ENCODE results near the gene ZNF618. TPM values are rescaled to one million over a fixed set of nuclear protein-coding genes. Genes with fewer than 3 reads are reported as not detected.
A peak's percentile ranks its signal among the peaks of the same experiment; 100 is the strongest.

Gene ZNF618
- total RNA-seq, 1 donor, result 13.6 TPM

- no peak overlapping the region for H3K4me3 ChIP-seq (ENCODE audit: low read depth, low read length)
- no peak for DNase-seq (ENCODE audit: low read depth)
- no peak for TF ChIP-seq CTCF (IDR thresholded peaks at IDR 0.05; ENCODE audit: insufficient read depth, low read length)
These were observed 113.8 kb downstream of the ZNF618 start for GRCh38 chr9:113989714-113990569.

- DNase-seq (ENCODE audit: low read depth), result no peak
- no peak overlapping the region for H3K4me3 ChIP-seq (ENCODE audit: low read depth, low read length)
- TF ChIP-seq CTCF (IDR thresholded peaks at IDR 0.05; ENCODE audit: insufficient read depth, low read length), result no peak
These were observed 114.4 kb downstream of the ZNF618 start for GRCh38 chr9:113990570-113990907.

GRCh38 chr9:113990975-113991471, 114.9 kb downstream of the ZNF618 start:
- DNase-seq (ENCODE audit: low read depth), result peak; percentile 64
- TF ChIP-seq CTCF (IDR thresholded peaks at IDR 0.05; ENCODE audit: insufficient read depth, low read length), result no peak
- H3K4me3 ChIP-seq (ENCODE audit: low read depth, low read length), result no peak overlapping the region

GRCh38 chr9:113991714-113992113, 115.6 kb downstream of the ZNF618 start:
- DNase-seq (ENCODE audit: low read depth), result no peak
- no peak overlapping the region for H3K4me3 ChIP-seq (ENCODE audit: low read depth, low read length)
- no peak for TF ChIP-seq CTCF (IDR thresholded peaks at IDR 0.05; ENCODE audit: insufficient read depth, low read length)

GRCh38 chr9:113992276-113992951, 116.3 kb downstream of the ZNF618 start:
- no peak for DNase-seq (ENCODE audit: low read depth)
- no peak overlapping the region for H3K4me3 ChIP-seq (ENCODE audit: low read depth, low read length)
- no peak for TF ChIP-seq CTCF (IDR thresholded peaks at IDR 0.05; ENCODE audit: insufficient read depth, low read length)

- DNase-seq (ENCODE audit: low read depth), result no peak
- no peak overlapping the region for H3K4me3 ChIP-seq (ENCODE audit: low read depth, low read length)
- no peak for TF ChIP-seq CTCF (IDR thresholded peaks at IDR 0.05; ENCODE audit: insufficient read depth, low read length)
These were observed 116.9 kb downstream of the ZNF618 start for GRCh38 chr9:113992994-113993393.

All from fibroblast of the aortic adventitia (primary cell).